Osteoblast (primary cell): ENCODE data around the gene CD300C. TPM values are rescaled to one million over a fixed set of nuclear protein-coding genes. Genes with fewer than 3 reads are reported as not detected.
A peak's percentile ranks its signal among the peaks of the same experiment; 100 is the strongest.

ENCODE experiments used
- DNase-seq: peaks from one replicate; pipeline ENCODE4 v3.0.0; 2011; ENCODE audit warnings: low spot score, mixed read lengths; ENCODE audit not compliant: insufficient read length; ENCODE audit errors: missing footprints
- H2AFZ ChIP-seq: 2 replicates; pipeline ENCODE4 v1.6.0; 2011; ENCODE audit warnings: mild to moderate bottlenecking, low read length
- H3K27ac ChIP-seq: 2 replicates; pipeline ENCODE4 v1.5.1; 2011; ENCODE audit warnings: mild to moderate bottlenecking, low read depth, low read length, moderate library complexity
- H3K27me3 ChIP-seq: 2 replicates; pipeline ENCODE4 v1.6.0; 2012; ENCODE audit warnings: mild to moderate bottlenecking, control low read depth, inconsistent platforms, low read length, moderate library complexity; ENCODE audit not compliant: insufficient read depth
- H3K36me3 ChIP-seq: 2 replicates; pipeline ENCODE4 v1.5.1; 2011; ENCODE audit warnings: mild to moderate bottlenecking, low read length, control low read depth, moderate library complexity; ENCODE audit not compliant: insufficient read depth
- H3K4me1 ChIP-seq: 2 replicates; pipeline ENCODE4 v1.5.1; 2011; ENCODE audit warnings: mild to moderate bottlenecking, low read length, control low read depth, moderate library complexity; ENCODE audit not compliant: insufficient read depth
- H3K4me2 ChIP-seq: 2 replicates; pipeline ENCODE4 v1.6.0; 2011; ENCODE audit warnings: mild to moderate bottlenecking, low read length; ENCODE audit not compliant: insufficient read depth
- H3K4me3 ChIP-seq: fragments of 200-600 bp; sonication (generic); 3 replicates; pipeline ENCODE4 v1.5.1; 2012; ENCODE audit warnings: mild to moderate bottlenecking, low read length, inconsistent platforms; ENCODE audit not compliant: insufficient read depth
- H3K79me2 ChIP-seq: 2 replicates; pipeline ENCODE4 v1.6.0; 2012; ENCODE audit warnings: mild to moderate bottlenecking, low read length, control low read depth, inconsistent platforms; ENCODE audit not compliant: insufficient read depth
- H3K9me3 ChIP-seq: 2 replicates; pipeline ENCODE4 v1.5.1; 2011; ENCODE audit warnings: low read depth, low read length, control low read depth
- H4K20me1 ChIP-seq: 2 replicates; pipeline ENCODE4 v1.6.0; 2012; ENCODE audit warnings: mild to moderate bottlenecking, low read length, control low read depth; ENCODE audit not compliant: insufficient read depth
- total RNA-seq: library from RNA; depleted of rRNA; stranded (reverse); fragments of >200 nt; gene quantifications from 2 replicates; pipeline ENCODE4 v1.2.3, GENCODE V29; 2012
- TF ChIP-seq, protein P1 (sequence below): IDR thresholded peaks from 2 replicates; pipeline ENCODE4 v1.5.1; 2011; ENCODE audit warnings: mild to moderate bottlenecking, low read depth, low read length, moderate library complexity; ENCODE audit errors: extremely low read depth

CD300C gene
- under 0.01 TPM in 1 of 2 replicates, not detected in the other for total RNA-seq

DNA sequence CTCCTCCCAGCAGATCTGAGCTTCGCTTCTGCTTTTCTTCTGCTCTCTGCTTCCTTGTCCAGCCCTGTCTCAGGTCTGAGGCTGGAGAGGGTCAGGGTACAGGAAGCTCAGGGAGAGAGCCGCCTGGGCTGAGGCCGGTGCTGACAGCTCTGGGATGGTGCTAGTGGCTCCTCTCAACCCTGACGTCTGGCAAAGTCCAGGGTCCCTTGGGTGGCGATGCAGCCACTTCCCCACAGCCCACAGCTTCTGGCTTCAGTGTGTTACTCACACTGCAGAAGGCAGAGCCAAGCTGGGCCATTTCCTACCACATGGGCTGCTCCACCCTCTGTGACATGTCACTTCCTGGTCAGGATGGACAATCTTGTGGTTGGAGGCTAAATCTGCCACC lies at the start of gene CD300C:
CD300C (minus strand) TSS at position 273 of the 388 bp plus-strand sequence. CDS start 333 bp downstream, outside the sequence.
- H3K27me3 ChIP-seq, result no peaks in the 10 kb centered on the region
- H3K4me3 ChIP-seq, result no peak within 1 kb of the TSS
- H3K79me2 ChIP-seq, result no peaks in the 10 kb centered on the region
- no peak for DNase-seq
- no peak within 1 kb of the TSS for H3K4me2 ChIP-seq
- no peak within 1 kb of the TSS for H3K27ac ChIP-seq
- H3K36me3 ChIP-seq, result no peaks in the 10 kb centered on the region
- H4K20me1 ChIP-seq, result no peaks in the 10 kb centered on the region
- TF ChIP-seq, protein P1, sequence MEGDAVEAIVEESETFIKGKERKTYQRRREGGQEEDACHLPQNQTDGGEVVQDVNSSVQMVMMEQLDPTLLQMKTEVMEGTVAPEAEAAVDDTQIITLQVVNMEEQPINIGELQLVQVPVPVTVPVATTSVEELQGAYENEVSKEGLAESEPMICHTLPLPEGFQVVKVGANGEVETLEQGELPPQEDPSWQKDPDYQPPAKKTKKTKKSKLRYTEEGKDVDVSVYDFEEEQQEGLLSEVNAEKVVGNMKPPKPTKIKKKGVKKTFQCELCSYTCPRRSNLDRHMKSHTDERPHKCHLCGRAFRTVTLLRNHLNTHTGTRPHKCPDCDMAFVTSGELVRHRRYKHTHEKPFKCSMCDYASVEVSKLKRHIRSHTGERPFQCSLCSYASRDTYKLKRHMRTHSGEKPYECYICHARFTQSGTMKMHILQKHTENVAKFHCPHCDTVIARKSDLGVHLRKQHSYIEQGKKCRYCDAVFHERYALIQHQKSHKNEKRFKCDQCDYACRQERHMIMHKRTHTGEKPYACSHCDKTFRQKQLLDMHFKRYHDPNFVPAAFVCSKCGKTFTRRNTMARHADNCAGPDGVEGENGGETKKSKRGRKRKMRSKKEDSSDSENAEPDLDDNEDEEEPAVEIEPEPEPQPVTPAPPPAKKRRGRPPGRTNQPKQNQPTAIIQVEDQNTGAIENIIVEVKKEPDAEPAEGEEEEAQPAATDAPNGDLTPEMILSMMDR, result no peak
- H3K9me3 ChIP-seq, result no peaks in the 10 kb centered on the region
- peak within 1 kb of the TSS; percentile 29 for H2AFZ ChIP-seq
- no peaks in the 10 kb centered on the region for H3K4me1 ChIP-seq

- peaks cover 7% of the 10 kb centered on the region for H3K27me3 ChIP-seq
- TF ChIP-seq, protein P1, result no peak
- no peak for DNase-seq
- no peaks in the 10 kb centered on the region for H3K36me3 ChIP-seq
- no peak overlapping the region for H3K4me2 ChIP-seq
- no peaks in the 10 kb centered on the region for H3K4me1 ChIP-seq
- H3K4me3 ChIP-seq, result no peak overlapping the region
- no peaks in the 10 kb centered on the region for H3K79me2 ChIP-seq
- H3K27ac ChIP-seq, result no peak overlapping the region
- H3K9me3 ChIP-seq, result no peaks in the 10 kb centered on the region
- H4K20me1 ChIP-seq, result no peaks in the 10 kb centered on the region
- H2AFZ ChIP-seq, result no peak overlapping the region
These were observed 49.3 kb upstream of the CD300C start for GRCh38 chr17:74595037-74595750.

DNA sequence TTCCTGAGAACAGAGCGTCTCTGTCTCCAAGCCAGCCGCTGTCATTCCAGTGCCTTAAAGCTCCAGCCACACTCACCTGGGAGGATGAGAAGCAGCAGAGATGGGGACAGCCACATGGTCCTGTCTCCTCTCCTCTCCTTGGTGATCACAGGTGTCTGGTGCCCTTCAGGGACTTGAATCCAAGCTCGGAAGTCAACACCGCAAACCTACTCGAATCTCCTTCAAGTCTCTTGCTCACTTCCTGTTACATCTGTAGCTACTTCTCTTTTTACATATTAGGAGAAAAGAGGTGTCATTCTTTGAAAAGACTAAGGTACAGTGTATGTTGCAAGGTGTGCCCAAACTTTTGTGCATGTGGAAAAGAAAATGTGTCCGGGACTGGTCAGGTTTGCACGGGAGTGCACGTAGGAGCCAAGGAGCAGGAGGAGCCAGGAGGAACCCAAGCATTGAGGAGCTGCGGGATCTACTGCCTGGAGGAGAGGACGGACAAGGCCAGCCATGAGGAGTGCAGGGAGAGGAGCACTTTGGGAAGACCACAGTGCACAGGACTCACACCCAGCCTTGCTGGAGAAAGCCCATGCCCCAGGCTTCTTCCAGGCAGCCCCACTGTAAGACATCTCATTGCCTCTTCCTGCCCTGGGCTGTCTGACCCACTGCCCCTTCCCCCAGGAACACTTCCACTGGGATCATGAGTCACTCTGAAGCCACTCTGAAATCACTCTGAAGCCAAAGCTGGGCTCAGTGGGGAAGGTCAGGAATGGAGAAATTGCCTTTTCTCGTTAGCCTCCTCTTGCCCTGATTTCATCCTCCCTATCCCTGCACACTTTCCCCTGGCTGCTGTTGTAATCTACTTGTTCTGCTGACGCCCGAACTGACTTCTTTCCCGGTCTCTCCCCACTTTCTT lies 46.4 kb upstream of the CD300C start, which contains the start of gene CD300LD:
CD300LD (minus strand) TSS at position 197 of the 904 bp plus-strand sequence; CDS start at position 116, 81 bp downstream.
- H3K4me3 ChIP-seq, result no peak within 1 kb of the TSS
- H3K27ac ChIP-seq, result no peak within 1 kb of the TSS
- no peaks in the 10 kb centered on the region for H3K79me2 ChIP-seq
- no peaks in the 10 kb centered on the region for H3K4me1 ChIP-seq
- no peaks in the 10 kb centered on the region for H3K36me3 ChIP-seq
- no peak within 1 kb of the TSS for H3K4me2 ChIP-seq
- H4K20me1 ChIP-seq, result no peaks in the 10 kb centered on the region
- TF ChIP-seq, protein P1, result no peak
- H2AFZ ChIP-seq, result no peak within 1 kb of the TSS
- H3K9me3 ChIP-seq, result no peaks in the 10 kb centered on the region
- no peak for DNase-seq
- H3K27me3 ChIP-seq, result peaks cover 10% of the 10 kb centered on the region

GRCh38 chr17:74591503-74591902 lies 45.6 kb upstream of the CD300C start:
- no peak overlapping the region for H3K4me2 ChIP-seq
- DNase-seq, result no peak
- no peak overlapping the region for H3K27ac ChIP-seq
- no peaks in the 10 kb centered on the region for H3K79me2 ChIP-seq
- TF ChIP-seq, protein P1, result no peak
- H4K20me1 ChIP-seq, result no peaks in the 10 kb centered on the region
- H3K4me3 ChIP-seq, result no peak overlapping the region
- no peak overlapping the region for H2AFZ ChIP-seq
- H3K9me3 ChIP-seq, result no peaks in the 10 kb centered on the region
- H3K36me3 ChIP-seq, result no peaks in the 10 kb centered on the region
- no peaks in the 10 kb centered on the region for H3K4me1 ChIP-seq
- peaks cover 7% of the 10 kb centered on the region for H3K27me3 ChIP-seq
